HepG2 (cell line): Measurements from ENCODE around the gene BAHCC1. TPM values are rescaled to one million over a fixed set of nuclear protein-coding genes. Genes with fewer than 3 reads are reported as not detected.

ENCODE experiments used
- ATAC-seq: fragments of 200-7000 bp; cut with Tn5 transposase; 3 replicates; pipeline ENCODE4 v1.9.1; 2020; ENCODE audit warnings: mild to moderate bottlenecking, moderate library complexity
- BruUV-seq: library from RNA; stranded (reverse); fragments of 400-500 nt; replicated peaks from 2 replicates; lab custom pipeline; 2021; lab: Mats Ljungman, UMichigan
- CTCF ChIA-PET: fragments of 300-600 bp; formaldehyde crosslinking; extraction: SDS; loops from one replicate; lab custom pipeline; 2021; ENCODE audit warnings: low total read pairs, inconsistent platforms, low intra/inter-chr PET ratio; lab: Yijun Ruan, JAX
- POLR2A ChIA-PET: fragments of 350-600 bp; sonication (Branson Sonifier 250); formaldehyde crosslinking; loops from one replicate; lab custom pipeline; 2020; ENCODE audit warnings: antibody characterized with exemption, inconsistent platforms; lab: Yijun Ruan, JAX
- DNase-seq: peaks from one replicate; pipeline ENCODE4 v3.0.0-alpha.2; 2015; ENCODE audit warnings: low spot score
- FAIRE-seq: peaks from 3 replicates; lab custom pipeline; 2011; peaks lifted over from hg19 to GRCh38; lab: Jason Lieb, UNC
- H2AFZ ChIP-seq: one replicate; pipeline ENCODE4 v1.6.1; 2011; ENCODE audit warnings: low read length, inconsistent platforms
- H3K27ac ChIP-seq: fragments of 300-600 bp; 3 replicates; pipeline ENCODE4 v1.8.0; 2011; ENCODE audit warnings: mixed run types, mild to moderate bottlenecking, mixed read lengths, low read length, inconsistent platforms; ENCODE audit not compliant: insufficient read depth; ENCODE audit errors: extremely low read length
- H3K27me3 ChIP-seq, 2 experiments: fragments of 200-600 bp in 1 of 2; 2 replicates in 1 of 2; 3 replicates in 1 of 2; pipeline versions ENCODE4 v1.6.0 to v1.8.0; 2011; ENCODE audit warnings: low read length in 2 of 2, mild to moderate bottlenecking in 2 of 2, moderate library complexity in 2 of 2, inconsistent platforms in 1 of 2; ENCODE audit not compliant: insufficient read depth in 2 of 2, control insufficient read depth in 1 of 2
- H3K36me3 ChIP-seq, 2 experiments: fragments of 200-600 bp in 1 of 2; replicated peaks in 1 of 2; 2 replicates in 1 of 2; 3 replicates in 1 of 2; pipeline versions ENCODE4 v1.5.1 to v1.8.0; 2011; ENCODE audit warnings: low read length in 2 of 2, inconsistent platforms in 1 of 2; ENCODE audit not compliant: insufficient read depth in 2 of 2, control insufficient read depth in 1 of 2
- H3K4me1 ChIP-seq: 2 replicates; pipeline ENCODE4 v1.5.1; 2012; ENCODE audit warnings: low read length, inconsistent platforms; ENCODE audit not compliant: insufficient read depth
- H3K4me2 ChIP-seq: 2 replicates; pipeline ENCODE4 v1.6.0; 2011; ENCODE audit warnings: low read depth, low read length, inconsistent platforms
- H3K4me3 ChIP-seq, 3 experiments: fragments of 200-600 bp in 1 of 3; sonication (generic), shearing (Covaris generic) in 1 of 3; replicated peaks in 1 of 3; 2 replicates each; pipeline ENCODE4 v1.5.1; 2011 to 2016; ENCODE audit warnings: low read length in 3 of 3, inconsistent platforms in 2 of 3, low read depth in 2 of 3, mild to moderate bottlenecking in 2 of 3, control low read depth in 1 of 3, mixed read lengths in 1 of 3; ENCODE audit not compliant: insufficient read depth in 1 of 3
- H3K79me2 ChIP-seq: one replicate; pipeline ENCODE4 v1.6.1; 2011; ENCODE audit warnings: low read length, inconsistent platforms; ENCODE audit not compliant: insufficient read depth
- H3K9ac ChIP-seq: 2 replicates; pipeline ENCODE4 v1.6.0; 2011; ENCODE audit warnings: mild to moderate bottlenecking, low read depth, low read length, inconsistent platforms; ENCODE audit not compliant: insufficient read depth
- H3K9me3 ChIP-seq: 2 replicates; pipeline ENCODE4 v1.5.1; 2012; ENCODE audit warnings: mild to moderate bottlenecking, low read length
- H4K20me1 ChIP-seq: 2 replicates; pipeline ENCODE4 v1.6.0; 2011; ENCODE audit warnings: inconsistent platforms, mild to moderate bottlenecking, low read length, moderate library complexity; ENCODE audit not compliant: insufficient read depth
- ARNT2 ChIP-seq: sonication (generic); formaldehyde crosslinking; IDR thresholded peaks from 2 replicates; pipeline ENCODE4 v1.8.0; 2022; ENCODE audit warnings: mild to moderate bottlenecking, low read depth, missing genetic modification reagents, moderate library complexity
- ATF3 ChIP-seq: sonication (generic); formaldehyde crosslinking; IDR thresholded peaks from 2 replicates; pipeline ENCODE4 v1.4.0; 2020; ENCODE audit warnings: missing genetic modification reagents
- DDIT3 ChIP-seq: sonication (generic); formaldehyde crosslinking; IDR thresholded peaks from 2 replicates; pipeline ENCODE4 v1.4.0; 2020; ENCODE audit warnings: mild to moderate bottlenecking, missing genetic modification reagents
- FOXP1 ChIP-seq, 2 experiments: fragments of 450-650 bp in 1 of 2; IDR thresholded peaks; 2 replicates each; pipeline ENCODE4 v1.6.1; 2017 to 2018; ENCODE audit warnings: antibody characterized with exemption in 1 of 2
- MYC ChIP-seq: sonication (generic); formaldehyde crosslinking; IDR thresholded peaks from 2 replicates; pipeline ENCODE4 v1.9.0; 2021; ENCODE audit warnings: missing genetic modification reagents, borderline replicate concordance
- PRPF4 ChIP-seq: fragments of 200-400 bp; formaldehyde crosslinking; IDR thresholded peaks from 2 replicates; pipeline ENCODE4 v1.6.1; 2016; ENCODE audit warnings: low read length, low read depth; ENCODE audit not compliant: poor library complexity, severe bottlenecking
- SNAPC2 ChIP-seq: sonication (generic); formaldehyde crosslinking; IDR thresholded peaks from 2 replicates; pipeline ENCODE4 v1.8.1; 2022; ENCODE audit warnings: mild to moderate bottlenecking, missing genetic modification reagents
- SRF ChIP-seq: IDR thresholded peaks from 2 replicates; pipeline ENCODE4 v1.6.1; 2011; ENCODE audit warnings: mild to moderate bottlenecking, low read depth, low read length, moderate library complexity
- THAP11 ChIP-seq: IDR thresholded peaks from 2 replicates; pipeline ENCODE4 v1.6.1; 2016; ENCODE audit warnings: missing biosample characterization, missing genetic modification reagents
- THAP9 ChIP-seq: sonication (generic); formaldehyde crosslinking; IDR thresholded peaks from 2 replicates; pipeline ENCODE4; 2020; ENCODE audit warnings: missing genetic modification reagents, mild to moderate bottlenecking, borderline replicate concordance
- THRA ChIP-seq: sonication (generic); formaldehyde crosslinking; IDR thresholded peaks from 2 replicates; pipeline ENCODE4 v1.4.0; 2020; ENCODE audit warnings: missing genetic modification reagents, borderline replicate concordance
- ZNF704 ChIP-seq: sonication (generic); formaldehyde crosslinking; IDR thresholded peaks from 2 replicates; pipeline ENCODE4 v1.8.1; 2023; ENCODE audit warnings: mild to moderate bottlenecking, inconsistent platforms, moderate library complexity, missing genetic modification reagents, borderline replicate concordance
- ZNF773 ChIP-seq: sonication (generic); formaldehyde crosslinking; IDR thresholded peaks from 2 replicates; pipeline ENCODE4 v1.4.0; 2020; ENCODE audit warnings: missing genetic modification reagents, borderline replicate concordance
- ZNF879 ChIP-seq: sonication (generic); formaldehyde crosslinking; IDR thresholded peaks from 2 replicates; pipeline ENCODE4 v1.8.1; 2023; ENCODE audit warnings: missing genetic modification reagents
- WGBS: methylation state at CpG from one replicate; pipeline ENCODE4 v1.1.6; 2017; ENCODE audit warnings: low lambda C conversion rate; 5-methylcytosine and 5-hydroxymethylcytosine counted together
- in situ Hi-C: cut with HindIII; loops from 2 replicates; pipeline ENCODE4 v1.10.0; 2017; ENCODE audit warnings: low pct_unique_long_range_greater_than_20kb; ENCODE audit not compliant: extremely low pct_ligation_motif_present
- intact Hi-C: fragments of 100-400 bp; cut with micrococcal nuclease; formaldehyde crosslinking; loops from one replicate; pipeline ENCODE4 v1.10.0; 2022; ENCODE audit not compliant: unreplicated experiment
- polyA plus RNA-seq, 8 experiments: library from polyadenylated mRNA; depleted of rRNA in 3 of 8; stranded (reverse) in 7 of 8; unstranded in 1 of 8; fragments of >200 nt; fragmentation: Illumina TruSeq in 4 of 8; extraction: Trizol in 4 of 8; gene quantifications; 2 replicates each; pipeline versions ENCODE4 v1.2.1 to v1.2.3, GENCODE V29; 2011 to 2016; ENCODE audit warnings: low read depth in 4 of 8, missing spikeins in 1 of 8, mixed read lengths in 1 of 8; ENCODE audit not compliant: insufficient read depth in 1 of 8
- total RNA-seq, 5 experiments: library from RNA; depleted of rRNA; stranded (reverse); fragments of >200 nt; fragmentation: Illumina TruSeq; extraction: Trizol; gene quantifications; 2 replicates each; pipeline ENCODE4 v1.2.3, GENCODE V29; 2016; ENCODE audit warnings: low read depth in 1 of 5

BAHCC1 gene
- total and polyA plus RNA-seq, 2 of the 13 experiments (the other 11 are each of a cell fraction or from before 2014, with no cell fraction given), result 1.4 to 1.7 TPM

- TF ChIP-seq THAP9, result no peak
Observed at GRCh38 chr17:81492202-81492601, 96.9 kb downstream of the BAHCC1 start (continued).

GRCh38 chr17:81492706-81493105 lies 97.4 kb downstream of the BAHCC1 start:
- FAIRE-seq (no peak), DNase-seq (no peak), ATAC-seq (no peak)
- Histone ChIP-seq H3K4me2 (no peak overlapping the region), H3K9me3 (no peaks in the 10 kb centered on the region), H4K20me1 (no peaks in the 10 kb centered on the region), H3K36me3 (no peaks in the 10 kb centered on the region), H3K4me1 (peaks cover 67% of the 10 kb centered on the region), H3K9ac (no peak overlapping the region), H2AFZ (no peak overlapping the region), H3K27me3 (peaks cover 1 to 29% of the 10 kb centered on the region in 2 experiments), H3K27ac (no peak overlapping the region), H3K4me3 (no peak overlapping the region), H3K79me2 (no peaks in the 10 kb centered on the region)
- in situ Hi-C loops (no loop called here), intact Hi-C loops (no loop called here)
- POLR2A ChIA-PET, result interaction anchor here (1.0 to 2.0 kb wide), 7 partner anchors 10 to 96 kb away, joined by 3 to 13 read pairs (median 3); partner anchors contain the start of genes ACTG1 and FAAP100
- BruUV-seq, result no TSS peak
- 54% methylated on average over 9 of the region's 9 CpGs for WGBS
- TF ChIP-seq DDIT3 (CRISPR knock-in tag) (no peak), ARNT2 (CRISPR knock-in tag) (no peak), MYC (CRISPR knock-in tag) (no peak), THRA (CRISPR knock-in tag) (no peak), ZNF704 (CRISPR knock-in tag) (no peak), SRF (no peak), ZNF879 (CRISPR knock-in tag) (no peak), SNAPC2 (no peak), THAP11 (CRISPR knock-in tag) (no peak), FOXP1 (IDR thresholded peaks at IDR 0.05) (no peak), FOXP1 (CRISPR knock-in tag; IDR thresholded peaks at IDR 0.05) (no peak), ZNF773 (CRISPR knock-in tag) (no peak), PRPF4 (no peak), ATF3 (CRISPR knock-in tag) (no peak)
- CTCF ChIA-PET, result no interaction called here
